NCI-H2196 (cell line): Measurements from ENCODE around the gene RNF8.
"Not testable (repeated sequence)": the region's sequence is repeated elsewhere in the genome, so short reads cannot be mapped to it uniquely, and the experiment has no call there.

Experiments used
- DNase-seq: peaks from one replicate; lab custom pipeline; 2025; ENCODE audit not compliant: unreplicated experiment; lab: John Stamatoyannopoulos, UW

The RNF8 gene

DNA sequence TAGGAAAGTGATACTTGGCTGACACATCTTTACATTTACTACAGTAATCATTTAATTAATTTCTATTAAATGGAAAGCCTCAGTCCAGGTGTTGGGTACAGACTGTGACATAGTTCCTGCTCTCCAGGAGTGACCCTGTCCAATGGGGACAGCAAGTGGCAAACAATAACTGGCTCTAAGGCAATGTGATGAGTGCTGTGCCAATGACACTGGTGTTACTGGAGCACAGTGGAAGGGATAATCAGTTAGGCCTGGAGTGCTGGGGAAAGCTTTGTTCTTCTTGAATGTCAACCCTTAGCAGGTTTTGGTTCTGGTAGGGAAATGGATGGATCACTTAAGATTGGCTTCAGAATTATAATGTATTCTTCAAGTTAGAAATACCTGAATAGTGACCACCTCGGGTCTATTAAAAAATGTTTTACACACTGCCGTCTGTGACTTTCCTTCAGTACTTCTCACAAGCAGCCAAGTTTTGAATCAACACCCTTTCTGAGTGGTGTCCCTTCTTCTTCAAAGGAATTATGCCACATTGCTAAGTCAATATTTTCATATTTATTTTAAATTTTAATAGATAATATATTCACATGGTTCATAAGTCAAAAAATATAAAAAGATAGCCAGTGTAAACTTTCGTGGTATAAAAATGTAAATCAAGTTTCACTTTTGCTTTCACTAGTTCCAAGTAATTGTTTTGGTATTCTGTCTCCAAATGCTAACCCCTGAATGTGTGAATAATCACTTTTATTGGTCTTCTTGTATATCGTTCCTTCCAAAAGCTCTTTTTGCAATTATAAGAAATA is 88.8 kb downstream of the RNF8 start:
- DNase-seq: no peak

DNA sequence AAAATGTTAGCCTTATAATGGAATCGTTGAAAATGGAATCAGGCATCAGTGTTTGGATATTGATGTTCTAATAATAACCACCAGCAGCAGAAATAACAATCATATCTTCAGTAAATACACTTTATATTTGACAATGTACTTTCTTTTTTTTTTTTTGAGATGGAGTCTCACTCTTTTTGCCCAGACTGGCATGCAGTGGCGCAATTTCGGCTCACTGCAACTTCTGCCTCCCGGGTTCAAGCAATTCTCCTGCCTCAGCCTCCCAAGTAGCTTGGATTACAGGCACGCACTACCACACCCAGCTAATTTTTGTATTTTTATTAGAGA is 89.4 kb downstream of the RNF8 start:
- not testable (repeated sequence) for DNase-seq
